ENCODE results near the gene DSTN.

DNA sequence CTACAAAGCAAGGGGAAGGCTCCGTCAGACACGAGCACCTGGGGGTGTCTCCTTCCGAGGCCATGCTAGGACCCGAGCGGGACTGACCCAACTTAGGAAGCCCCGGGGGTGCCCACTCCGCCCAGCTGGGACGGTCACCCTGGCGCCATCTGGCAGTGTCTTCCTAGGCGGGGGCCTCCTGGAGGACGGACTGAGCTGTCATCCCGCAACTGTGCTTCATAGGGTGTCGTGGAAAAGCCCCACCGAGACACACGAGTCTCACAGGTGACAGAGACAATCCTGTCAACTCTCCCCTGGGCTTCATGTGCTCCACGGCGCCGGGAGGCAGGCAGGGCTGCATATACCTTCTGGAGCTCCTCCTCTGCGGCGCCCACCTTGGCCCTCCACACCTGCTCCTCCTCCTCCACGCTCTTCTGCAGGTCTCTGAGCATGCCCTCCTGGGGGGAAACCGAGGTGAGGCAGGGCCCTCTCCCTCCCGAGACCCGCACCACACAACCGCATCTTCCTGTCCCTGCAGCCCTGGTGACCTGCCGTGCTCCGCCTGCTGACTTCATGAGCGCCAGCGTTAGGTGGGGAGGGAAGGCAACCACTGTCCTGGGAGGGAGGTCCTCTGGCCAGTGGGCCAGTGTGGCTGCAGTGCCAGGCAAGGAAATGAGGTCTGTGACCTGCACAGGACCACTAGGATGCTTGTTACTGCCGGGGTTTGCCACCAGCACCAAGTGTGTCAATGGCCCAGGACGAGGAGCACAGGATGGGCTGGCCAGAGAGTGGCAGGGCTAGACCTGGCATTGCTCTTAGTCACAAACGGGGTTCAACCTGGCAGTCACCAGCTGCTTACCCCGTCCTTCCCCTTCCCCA, 50.7 kb downstream of the DSTN start:
- TF ChIP-seq, protein P1, sequence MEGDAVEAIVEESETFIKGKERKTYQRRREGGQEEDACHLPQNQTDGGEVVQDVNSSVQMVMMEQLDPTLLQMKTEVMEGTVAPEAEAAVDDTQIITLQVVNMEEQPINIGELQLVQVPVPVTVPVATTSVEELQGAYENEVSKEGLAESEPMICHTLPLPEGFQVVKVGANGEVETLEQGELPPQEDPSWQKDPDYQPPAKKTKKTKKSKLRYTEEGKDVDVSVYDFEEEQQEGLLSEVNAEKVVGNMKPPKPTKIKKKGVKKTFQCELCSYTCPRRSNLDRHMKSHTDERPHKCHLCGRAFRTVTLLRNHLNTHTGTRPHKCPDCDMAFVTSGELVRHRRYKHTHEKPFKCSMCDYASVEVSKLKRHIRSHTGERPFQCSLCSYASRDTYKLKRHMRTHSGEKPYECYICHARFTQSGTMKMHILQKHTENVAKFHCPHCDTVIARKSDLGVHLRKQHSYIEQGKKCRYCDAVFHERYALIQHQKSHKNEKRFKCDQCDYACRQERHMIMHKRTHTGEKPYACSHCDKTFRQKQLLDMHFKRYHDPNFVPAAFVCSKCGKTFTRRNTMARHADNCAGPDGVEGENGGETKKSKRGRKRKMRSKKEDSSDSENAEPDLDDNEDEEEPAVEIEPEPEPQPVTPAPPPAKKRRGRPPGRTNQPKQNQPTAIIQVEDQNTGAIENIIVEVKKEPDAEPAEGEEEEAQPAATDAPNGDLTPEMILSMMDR (IDR thresholded peaks at IDR 0.05 in 8 of 11, conservative IDR thresholded peaks at IDR 0.05 in 3 of 11): no peak
- TF ChIP-seq POLR2AphosphoS5 (IDR thresholded peaks at IDR 0.05) (peak in 1 of 3 donors; percentile 27), POLR2A (IDR thresholded peaks at IDR 0.05) (no peak)
